GM12878 (cell line): ENCODE measurements around the gene PPP2R5C. TPM values are rescaled to one million over a fixed set of nuclear protein-coding genes. Genes with fewer than 3 reads are reported as not detected.

Experiments
- ATAC-seq: fragments of 200-7000 bp; cut with Tn5 transposase; 3 replicates; pipeline ENCODE4 v1.9.1; 2020; ENCODE audit warnings: mild to moderate bottlenecking, moderate library complexity
- BruUV-seq: library from RNA; stranded (reverse); fragments of 400-500 nt; replicated peaks from 2 replicates; lab custom pipeline; 2021; lab: Mats Ljungman, UMichigan
- CTCF ChIA-PET: fragments of 300-600 bp; sonication (Branson Sonifier 250); formaldehyde crosslinking; extraction: SDS; loops from one replicate; lab custom pipeline; 2021; ENCODE audit warnings: inconsistent platforms; lab: Yijun Ruan, JAX
- POLR2A ChIA-PET: fragments of 350-600 bp; formaldehyde crosslinking; extraction: SDS; loops from one replicate; lab custom pipeline; 2021; ENCODE audit warnings: inconsistent platforms; lab: Charles Lee
- RAD21 ChIA-PET: fragments of 300-600 bp; sonication (Branson Sonifier 250); formaldehyde crosslinking; loops from one replicate; lab custom pipeline; 2023; ENCODE audit warnings: antibody characterized with exemption; ENCODE audit not compliant: unreplicated experiment; lab: Charles Lee
- SMC1A ChIA-PET: fragments of 300-600 bp; sonication (Branson Sonifier 250); formaldehyde crosslinking; loops from one replicate; lab custom pipeline; 2023; ENCODE audit not compliant: unreplicated experiment, uncharacterized antibody; lab: Charles Lee
- DNase-seq: peaks from one replicate; pipeline ENCODE4 v3.0.0-alpha.2; 2011; ENCODE audit warnings: low read depth, low spot score
- FAIRE-seq: peaks from 3 replicates; lab custom pipeline; 2011; peaks lifted over from hg19 to GRCh38; lab: Jason Lieb, UNC
- H2AFZ ChIP-seq: 2 replicates; pipeline ENCODE4 v1.6.0; 2011; ENCODE audit warnings: low read depth, low read length, control low read depth; ENCODE audit not compliant: control insufficient read depth
- H3K27ac ChIP-seq: 2 replicates; pipeline ENCODE4 v1.5.1; 2011; ENCODE audit warnings: control low read depth; ENCODE audit not compliant: control insufficient read depth, insufficient read depth
- H3K27me3 ChIP-seq, 2 experiments: replicated peaks in 1 of 2; 2 replicates each; pipeline versions ENCODE4 v1.6.0 to v1.6.1; 2011; ENCODE audit warnings: low read length in 1 of 2; ENCODE audit not compliant: control insufficient read depth in 2 of 2, insufficient read depth in 2 of 2
- H3K36me3 ChIP-seq, 2 experiments: 2 replicates each; pipeline ENCODE4 v1.5.1; 2011; ENCODE audit warnings: low read length in 1 of 2; ENCODE audit not compliant: control insufficient read depth in 2 of 2, insufficient read depth in 2 of 2
- H3K4me1 ChIP-seq: 2 replicates; pipeline ENCODE4 v1.6.1; 2011; ENCODE audit warnings: mild to moderate bottlenecking, low read length, moderate library complexity, mixed read lengths; ENCODE audit not compliant: control insufficient read depth, insufficient read depth
- H3K4me2 ChIP-seq: 2 replicates; pipeline ENCODE4 v1.6.0; 2011; ENCODE audit warnings: control low read depth; ENCODE audit not compliant: control insufficient read depth, insufficient read depth
- H3K4me3 ChIP-seq: fragments of 200-600 bp; sonication (generic); 2 replicates; pipeline ENCODE4 v1.5.1; 2016
- H3K79me2 ChIP-seq: 2 replicates; pipeline ENCODE4 v1.6.0; 2011; ENCODE audit warnings: low read length; ENCODE audit not compliant: control insufficient read depth, insufficient read depth
- H3K9ac ChIP-seq: 2 replicates; pipeline ENCODE4 v1.8.0; 2011; ENCODE audit warnings: low read length, control low read depth, mixed read lengths; ENCODE audit not compliant: control insufficient read depth, insufficient read depth
- H3K9me3 ChIP-seq: replicated peaks from 3 replicates; pipeline ENCODE4 v1.5.1; 2011; ENCODE audit warnings: mild to moderate bottlenecking, low read length; ENCODE audit not compliant: control insufficient read depth, insufficient read depth
- H4K20me1 ChIP-seq: 2 replicates; pipeline ENCODE4 v1.6.0; 2011; ENCODE audit not compliant: control insufficient read depth, insufficient read depth
- BCLAF1 ChIP-seq: fragments of 450-650 bp; IDR thresholded peaks from 2 replicates; pipeline ENCODE4 v1.6.1; 2017; ENCODE audit warnings: antibody characterized with exemption, mild to moderate bottlenecking, moderate library complexity
- SPI1 ChIP-seq: IDR thresholded peaks from 2 replicates; pipeline ENCODE4 v1.6.1; 2011; ENCODE audit warnings: low read depth, mild to moderate bottlenecking, low read length, moderate library complexity, borderline replicate concordance; ENCODE audit not compliant: insufficient read depth
- in situ Hi-C: fragments of 300-500 bp; cut with MboI; formaldehyde crosslinking; loops from 9 replicates; pipeline ENCODE4 v1.14.3; 2018; ENCODE audit warnings: mixed read lengths
- intact Hi-C: fragments of 100-400 bp; cut with micrococcal nuclease; formaldehyde crosslinking; loops from one replicate; pipeline ENCODE4 v1.14.2; 2022; ENCODE audit not compliant: unreplicated experiment
- polyA plus RNA-seq, 11 experiments: library from polyadenylated mRNA; depleted of rRNA in 4 of 11; unstranded in 6 of 11; stranded (reverse) in 5 of 11; fragments of >200 nt; fragmentation: Nextera tagmentation in 4 of 11; fragmentation: Illumina TruSeq in 1 of 11; extraction: Ambion mirVana in 4 of 11; extraction: Trizol in 1 of 11; gene quantifications; 1 replicate in 1 of 11; 2 replicates in 10 of 11; pipeline versions ENCODE4 v1.2.1 to v1.2.3, GENCODE V29; 2011 to 2016; ENCODE audit warnings: inconsistent platforms in 2 of 11, missing spikeins in 2 of 11, low read depth in 1 of 11
- total RNA-seq, 4 experiments: library from RNA; depleted of rRNA in 3 of 4; stranded (reverse); fragments of >200 nt in 3 of 4; fragmentation: Illumina TruSeq in 1 of 4; extraction: Trizol in 1 of 4; gene quantifications; 2 replicates each; pipeline versions ENCODE4 v1.2.1 to v1.2.3, GENCODE V29; 2013 to 2021
- TF ChIP-seq, protein P1 (sequence below): fragments of 450-650 bp; IDR thresholded peaks from 2 replicates; pipeline ENCODE4 v1.6.1; 2017; ENCODE audit warnings: mild to moderate bottlenecking

PPP2R5C gene
- total and polyA plus RNA-seq, 10 of the 15 experiments (the other 5 are each of a cell fraction or from before 2014, with no cell fraction given) = 106 to 199 (median 144) TPM

DNA sequence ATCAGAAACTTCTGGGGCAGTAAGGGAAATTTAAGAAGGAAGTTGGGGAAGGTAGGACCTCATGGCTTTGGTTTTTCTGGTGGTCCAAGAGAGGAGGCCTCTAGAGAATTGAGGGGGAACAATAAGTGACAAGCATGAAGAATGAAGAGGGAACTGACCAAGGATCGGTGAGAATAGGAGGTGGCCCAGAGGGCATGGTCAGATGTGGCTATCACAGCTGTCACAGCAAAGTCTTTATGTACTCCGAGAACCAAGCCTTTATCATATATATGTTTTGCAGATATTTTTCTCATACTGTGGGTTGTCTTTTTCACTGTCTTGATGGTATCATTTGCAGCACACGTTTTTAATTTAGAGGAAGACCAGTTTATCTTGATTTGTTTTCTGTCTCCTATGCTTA, 64.3 kb downstream of the PPP2R5C start (continued):
- no peak for TF ChIP-seq BCLAF1

- ChIA-PET POLR2A (interaction anchor here (0.6 to 4.7 kb wide), 5 partner anchors 11 to 95 kb away, joined by 6 to 176 read pairs (median 8); no protein-coding TSS in a partner anchor), CTCF (interaction anchor here (1.1 to 5.0 kb wide), 6 partner anchors 12 to 55 kb away, joined by 3 to 26 read pairs (median 8); no protein-coding TSS in a partner anchor), RAD21 (interaction anchor here (0.6 to 5.4 kb wide), 7 partner anchors 10 to 132 kb away, joined by 3 to 111 read pairs (median 5); no protein-coding TSS in a partner anchor), SMC1A (interaction anchor here (0.7 to 5.6 kb wide), 11 partner anchors 9 to 263 kb away, joined by 3 to 98 read pairs (median 5); no protein-coding TSS in a partner anchor)
- Histone ChIP-seq H2AFZ (no peak overlapping the region), H3K27me3 (no peaks in the 10 kb centered on the region), H3K4me2 (0 out of 2 replicates have a peak overlapping the region, but pooled peaks have one; percentile 17), H3K4me1 (peaks cover 45% of the 10 kb centered on the region), H3K9ac (no peak overlapping the region), H4K20me1 (no peaks in the 10 kb centered on the region), H3K79me2 (peaks cover 82% of the 10 kb centered on the region), H3K4me3 (peak overlapping the region; percentile 23; the same call in 1 of the 2 replicates), H3K36me3 (peaks cover 4 to 7% of the 10 kb centered on the region in 2 experiments), H3K27ac (peak overlapping the region; percentile 99), H3K9me3 (no peaks in the 10 kb centered on the region)
- ATAC-seq = no peak
- no TSS peak for BruUV-seq
- in situ Hi-C loops = no loop called here
- intact Hi-C loops = no loop called here
- no peak for FAIRE-seq
- no peak for DNase-seq
- TF ChIP-seq, protein P1, sequence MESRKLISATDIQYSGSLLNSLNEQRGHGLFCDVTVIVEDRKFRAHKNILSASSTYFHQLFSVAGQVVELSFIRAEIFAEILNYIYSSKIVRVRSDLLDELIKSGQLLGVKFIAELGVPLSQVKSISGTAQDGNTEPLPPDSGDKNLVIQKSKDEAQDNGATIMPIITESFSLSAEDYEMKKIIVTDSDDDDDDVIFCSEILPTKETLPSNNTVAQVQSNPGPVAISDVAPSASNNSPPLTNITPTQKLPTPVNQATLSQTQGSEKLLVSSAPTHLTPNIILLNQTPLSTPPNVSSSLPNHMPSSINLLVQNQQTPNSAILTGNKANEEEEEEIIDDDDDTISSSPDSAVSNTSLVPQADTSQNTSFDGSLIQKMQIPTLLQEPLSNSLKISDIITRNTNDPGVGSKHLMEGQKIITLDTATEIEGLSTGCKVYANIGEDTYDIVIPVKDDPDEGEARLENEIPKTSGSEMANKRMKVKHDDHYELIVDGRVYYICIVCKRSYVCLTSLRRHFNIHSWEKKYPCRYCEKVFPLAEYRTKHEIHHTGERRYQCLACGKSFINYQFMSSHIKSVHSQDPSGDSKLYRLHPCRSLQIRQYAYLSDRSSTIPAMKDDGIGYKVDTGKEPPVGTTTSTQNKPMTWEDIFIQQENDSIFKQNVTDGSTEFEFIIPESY = no peak
- TF ChIP-seq SPI1 = peak; percentile 36; the same call in 1 of the 2 replicates
Observed at GRCh38 chr14:101826351-101826750, 64.8 kb downstream of the PPP2R5C start.
